ENCODE measurements around the gene DRD4. TPM values are rescaled to one million over a fixed set of nuclear protein-coding genes. Genes with fewer than 3 reads are reported as not detected.
A peak's percentile ranks its signal among the peaks of the same experiment; 100 is the strongest.
"Not testable (repeated sequence)": the region's sequence is repeated elsewhere in the genome, so short reads cannot be mapped to it uniquely, and the experiment has no call there.

Gene DRD4
- total RNA-seq, 1 donor from 2014 or later = 0.63 TPM

- H3K27ac Mint-ChIP-seq (ENCODE audit: unreplicated experiment) = no peak overlapping the region
- H3K4me1 Mint-ChIP-seq = no peaks in the 10 kb centered on the region
- no peak for TF ChIP-seq CTCF (conservative IDR thresholded peaks at IDR 0.05)
- H3K27me3 Mint-ChIP-seq (ENCODE audit: low read depth) = no peaks in the 10 kb centered on the region
- H3K9me3 Mint-ChIP-seq = no peaks in the 10 kb centered on the region
- H3K36me3 Mint-ChIP-seq (ENCODE audit: low read depth) = peaks cover 28% of the 10 kb centered on the region
- no peak for DNase-seq (ENCODE audit: low read depth, low spot score)
- no peak overlapping the region for H3K4me3 Mint-ChIP-seq
Measured at GRCh38 chr11:680970-681369, 43.9 kb downstream of the DRD4 start.

- TF ChIP-seq CTCF (conservative IDR thresholded peaks at IDR 0.05) = no peak
- Mint-ChIP-seq H3K4me1 (peaks cover 8% of the 10 kb centered on the region), H3K27ac (ENCODE audit: unreplicated experiment) (no peak overlapping the region), H3K36me3 (ENCODE audit: low read depth) (peaks cover 26% of the 10 kb centered on the region), H3K9me3 (no peaks in the 10 kb centered on the region), H3K4me3 (no peak overlapping the region), H3K27me3 (ENCODE audit: low read depth) (no peaks in the 10 kb centered on the region)
- DNase-seq (ENCODE audit: low read depth, low spot score) = no peak
Measured at GRCh38 chr11:686451-687243, 49.6 kb downstream of the DRD4 start.

- peaks cover 22% of the 10 kb centered on the region for H3K36me3 Mint-ChIP-seq (ENCODE audit: low read depth)
- TF ChIP-seq CTCF (conservative IDR thresholded peaks at IDR 0.05) = no peak
- no peak for DNase-seq (ENCODE audit: low read depth, low spot score)
- no peaks in the 10 kb centered on the region for H3K27me3 Mint-ChIP-seq (ENCODE audit: low read depth)
- H3K27ac Mint-ChIP-seq (ENCODE audit: unreplicated experiment) = no peak overlapping the region
- H3K9me3 Mint-ChIP-seq = no peaks in the 10 kb centered on the region
- no peak overlapping the region for H3K4me3 Mint-ChIP-seq
- H3K4me1 Mint-ChIP-seq = peaks cover 16% of the 10 kb centered on the region
Measured at GRCh38 chr11:687751-688150, 50.7 kb downstream of the DRD4 start.

DNA sequence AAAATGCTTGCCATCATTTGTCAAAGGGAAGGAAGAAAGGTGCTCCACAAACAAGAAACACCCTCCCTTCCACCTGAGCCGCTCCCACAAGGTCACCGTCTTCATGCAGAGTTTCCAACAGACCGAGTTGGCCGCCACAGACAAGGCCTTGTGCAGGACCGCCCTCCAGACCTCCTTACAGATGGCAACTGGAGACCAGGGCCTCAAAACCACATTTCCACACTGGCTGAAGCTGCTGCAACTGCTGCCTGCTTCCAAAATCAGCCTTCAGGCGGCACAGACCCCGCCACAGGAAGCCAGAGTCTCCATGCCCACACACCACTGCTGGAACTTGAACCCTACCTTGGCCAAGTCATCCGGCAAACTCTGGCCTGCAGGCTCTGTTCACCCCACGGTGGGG, 51.6 kb downstream of the DRD4 start:
- peaks cover 25% of the 10 kb centered on the region for H3K4me1 Mint-ChIP-seq
- TF ChIP-seq CTCF (conservative IDR thresholded peaks at IDR 0.05) = no peak
- no peaks in the 10 kb centered on the region for H3K9me3 Mint-ChIP-seq
- peaks cover 14% of the 10 kb centered on the region for H3K36me3 Mint-ChIP-seq (ENCODE audit: low read depth)
- no peaks in the 10 kb centered on the region for H3K27me3 Mint-ChIP-seq (ENCODE audit: low read depth)
- H3K27ac Mint-ChIP-seq (ENCODE audit: unreplicated experiment) = no peak overlapping the region
- DNase-seq (ENCODE audit: low read depth, low spot score) = no peak
- H3K4me3 Mint-ChIP-seq = no peak overlapping the region

- TF ChIP-seq CTCF (conservative IDR thresholded peaks at IDR 0.05) = no peak
Measured at GRCh38 chr11:689625-690024, 52.6 kb downstream of the DRD4 start.

DNA sequence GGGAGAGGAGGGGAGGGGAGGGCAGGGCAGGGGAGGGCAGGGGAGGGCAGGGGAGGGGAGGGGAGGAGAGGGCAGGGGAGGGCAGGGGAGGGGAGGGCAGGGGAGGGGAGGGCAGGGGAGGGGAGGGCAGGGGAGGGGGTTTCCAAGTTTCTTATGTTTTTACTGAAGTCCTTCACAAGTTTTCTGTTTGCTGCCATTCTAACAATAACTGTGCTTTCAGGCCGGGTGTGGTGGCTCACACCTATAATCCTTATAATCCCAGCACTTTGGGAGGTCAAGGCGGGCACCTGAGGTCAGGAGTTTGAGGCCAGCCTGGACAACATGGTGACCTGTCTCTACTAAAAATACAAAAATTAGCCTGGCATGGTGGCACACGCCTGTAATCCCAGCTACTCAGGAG, 53.2 kb downstream of the DRD4 start:
- H3K27me3 Mint-ChIP-seq (ENCODE audit: low read depth); H3K36me3 Mint-ChIP-seq (ENCODE audit: low read depth); DNase-seq (ENCODE audit: low read depth, low spot score); H3K4me3 Mint-ChIP-seq; H3K9me3 Mint-ChIP-seq; H3K27ac Mint-ChIP-seq (ENCODE audit: unreplicated experiment): not testable (repeated sequence)
- peaks cover 26% of the 10 kb centered on the region for H3K4me1 Mint-ChIP-seq

More at GRCh38 chr11:689625-690024, 52.6 kb downstream of the DRD4 start:
- no peak for DNase-seq (ENCODE audit: low read depth, low spot score)
- no peaks in the 10 kb centered on the region for H3K9me3 Mint-ChIP-seq
- H3K27ac Mint-ChIP-seq (ENCODE audit: unreplicated experiment) = peak overlapping the region; percentile 19
- peaks cover 9% of the 10 kb centered on the region for H3K36me3 Mint-ChIP-seq (ENCODE audit: low read depth)
- peaks cover 26% of the 10 kb centered on the region for H3K4me1 Mint-ChIP-seq
- H3K4me3 Mint-ChIP-seq = no peak overlapping the region
- no peaks in the 10 kb centered on the region for H3K27me3 Mint-ChIP-seq (ENCODE audit: low read depth)
